Kidney epithelial cell (primary cell): ENCODE results near the gene RASGRF1. TPM values are rescaled to one million over a fixed set of nuclear protein-coding genes. Genes with fewer than 3 reads are reported as not detected.

Source experiments
- DNase-seq: peaks from one replicate; pipeline ENCODE4 v3.0.0-alpha.2; 2010; ENCODE audit warnings: low read depth
- H3K27me3 ChIP-seq: 2 replicates; pipeline ENCODE4 v1.6.0; 2011; ENCODE audit warnings: low read length; ENCODE audit not compliant: control insufficient read depth, insufficient read depth
- H3K36me3 ChIP-seq: 2 replicates; pipeline ENCODE4 v1.5.1; 2011; ENCODE audit warnings: low read length; ENCODE audit not compliant: control insufficient read depth, insufficient read depth
- H3K4me3 ChIP-seq: 2 replicates; pipeline ENCODE4 v1.5.1; 2011; ENCODE audit warnings: low read depth, mild to moderate bottlenecking, control low read depth, low read length
- CTCF ChIP-seq: IDR thresholded peaks from 2 replicates; pipeline ENCODE4 v1.5.1; 2011; ENCODE audit warnings: mild to moderate bottlenecking, moderate library complexity, low read length, control low read depth, inconsistent platforms; ENCODE audit not compliant: insufficient read depth, poor library complexity, severe bottlenecking
- total RNA-seq: library from RNA; depleted of rRNA; stranded (reverse); fragments of >200 nt; gene quantifications from 2 replicates; pipeline ENCODE4 v1.2.3, GENCODE V29; 2015

The RASGRF1 gene
- total RNA-seq, 1 donor from 2014 or later: 1.4 TPM

GRCh38 chr15:79036323-79036722, 54.3 kb downstream of the RASGRF1 start:
- TF ChIP-seq CTCF: no peak
- Histone ChIP-seq H3K27me3 (peaks cover 12% of the 10 kb centered on the region), H3K4me3 (no peak overlapping the region), H3K36me3 (no peaks in the 10 kb centered on the region)
- no peak for DNase-seq

GRCh38 chr15:79035814-79036213, 54.8 kb downstream of the RASGRF1 start:
- TF ChIP-seq CTCF: no peak
- peaks cover 12% of the 10 kb centered on the region for H3K27me3 ChIP-seq
- no peak overlapping the region for H3K4me3 ChIP-seq
- H3K36me3 ChIP-seq: no peaks in the 10 kb centered on the region
- DNase-seq: no peak

GRCh38 chr15:79035111-79035601, 55.4 kb downstream of the RASGRF1 start:
- peaks cover 12% of the 10 kb centered on the region for H3K27me3 ChIP-seq
- H3K4me3 ChIP-seq: no peak overlapping the region
- DNase-seq: peak; percentile 18
- peak; percentile 29 for TF ChIP-seq CTCF
- no peaks in the 10 kb centered on the region for H3K36me3 ChIP-seq

- H3K36me3 ChIP-seq: no peaks in the 10 kb centered on the region
- peaks cover 14% of the 10 kb centered on the region for H3K27me3 ChIP-seq
- TF ChIP-seq CTCF: no peak
- DNase-seq: no peak
- no peak overlapping the region for H3K4me3 ChIP-seq
These were observed 56.3 kb downstream of the RASGRF1 start for GRCh38 chr15:79034284-79034683.

- Histone ChIP-seq H3K27me3 (peaks cover 14% of the 10 kb centered on the region), H3K36me3 (no peaks in the 10 kb centered on the region), H3K4me3 (no peak overlapping the region)
- no peak for TF ChIP-seq CTCF
- DNase-seq: no peak
These were observed 57.9 kb downstream of the RASGRF1 start for GRCh38 chr15:79032656-79033055.

GRCh38 chr15:79031821-79032220, 58.8 kb downstream of the RASGRF1 start:
- TF ChIP-seq CTCF: no peak

More at GRCh38 chr15:79031821-79032220, 58.8 kb downstream of the RASGRF1 start:
- Histone ChIP-seq H3K36me3 (no peaks in the 10 kb centered on the region), H3K4me3 (no peak overlapping the region), H3K27me3 (peaks cover 14% of the 10 kb centered on the region)
- no peak for DNase-seq
